T-helper 2 cell treated with Interferon-gamma antibody and Interleukin-4, amounts not matched to agents 100 ng/mL and 5 ng/mL, for 36 hours (primary cell): ENCODE data around the gene ZGLP1. TPM values are rescaled to one million over a fixed set of nuclear protein-coding genes. Genes with fewer than 3 reads are reported as not detected.

Experiments
- total RNA-seq: library from RNA; stranded (reverse); gene quantifications from 2 replicates; pipeline ENCODE4 v1.2.3, GENCODE V29; 2022

ZGLP1 gene
- total RNA-seq, 1 donor from 2014 or later: 2.4 TPM

Other genes with a start within 250 kb of the ZGLP1 start
- gene SHFL, start 223.5 kb downstream of the ZGLP1 start, total RNA-seq: 67.8 and 68.1 TPM in 2 replicates
- gene ANGPTL6, start 207.1 kb downstream of the ZGLP1 start, total RNA-seq: 1.3 and 2.0 TPM in 2 replicates
- 82.1 and 83.0 TPM in 2 replicates for gene PPAN, start 203.5 kb downstream of the ZGLP1 start, total RNA-seq
- gene P2RY11, start 198.1 kb downstream of the ZGLP1 start, total RNA-seq: 27.7 and 31.1 TPM in 2 replicates
- gene EIF3G, start 189.9 kb downstream of the ZGLP1 start, total RNA-seq: 226 and 229 TPM in 2 replicates
- 398 and 410 TPM in 2 replicates for gene DNMT1, start 114.9 kb downstream of the ZGLP1 start, total RNA-seq
- 6.9 and 7.0 TPM in 2 replicates for gene S1PR2, start 78.5 kb downstream of the ZGLP1 start, total RNA-seq
- 76.3 and 77.9 TPM in 2 replicates for gene MRPL4, start 57.6 kb downstream of the ZGLP1 start, total RNA-seq
- 19.4 and 21.7 TPM in 2 replicates for gene ICAM1, start 38.7 kb downstream of the ZGLP1 start, total RNA-seq
- gene ICAM4, start 22.9 kb downstream of the ZGLP1 start, total RNA-seq: 2.5 and 4.0 TPM in 2 replicates
- 0.70 and 0.82 TPM in 2 replicates for gene ICAM5, start 19.9 kb downstream of the ZGLP1 start, total RNA-seq
- 7.2 and 9.0 TPM in 2 replicates for gene FDX2, start 6.2 kb upstream of the ZGLP1 start, total RNA-seq
- 78.0 and 81.8 TPM in 2 replicates for gene RAVER1, start 23.7 kb upstream of the ZGLP1 start, total RNA-seq
- 183 and 185 TPM in 2 replicates for gene ICAM3, start 29.8 kb upstream of the ZGLP1 start, total RNA-seq
- gene TYK2, start 70.8 kb upstream of the ZGLP1 start, total RNA-seq: 250 and 257 TPM in 2 replicates
- gene CDC37, start 93.7 kb upstream of the ZGLP1 start, total RNA-seq: 201 and 202 TPM in 2 replicates
- 61.2 and 64.9 TPM in 2 replicates for gene PDE4A, start 110.7 kb upstream of the ZGLP1 start, total RNA-seq
- gene KEAP1, start 193.5 kb upstream of the ZGLP1 start, total RNA-seq: 88.7 and 98.7 TPM in 2 replicates
- not detected in 2 replicates for gene S1PR5, start 207.6 kb upstream of the ZGLP1 start, total RNA-seq
- 36.5 and 40.6 TPM in 2 replicates for gene ATG4D, start 234.1 kb upstream of the ZGLP1 start, total RNA-seq